HL-60 (cell line): Measurements from ENCODE around the gene NOXA1.

Source experiments
- CTCF ChIP-seq: IDR thresholded peaks from one replicate; pipeline ENCODE4 v1.5.1; 2011; ENCODE audit warnings: low read length, control low read depth, inconsistent platforms; ENCODE audit not compliant: insufficient read depth
- POLR2AphosphoS5 ChIP-seq: IDR thresholded peaks from 2 replicates; pipeline ENCODE4 v1.6.1; 2012; ENCODE audit warnings: low read depth
- SPI1 ChIP-seq: IDR thresholded peaks from 2 replicates; pipeline ENCODE4 v1.6.1; 2012; ENCODE audit warnings: low read depth, mild to moderate bottlenecking, borderline replicate concordance

GRCh38 chr9:137436761-137437600 lies 13.8 kb downstream of the NOXA1 start:
- no peak for TF ChIP-seq CTCF
- no peak for TF ChIP-seq SPI1
- no peak for TF ChIP-seq POLR2AphosphoS5
